ENCODE results near the gene ERICH6B.
"Not testable (repeated sequence)": the region's sequence is repeated elsewhere in the genome, so short reads cannot be mapped to it uniquely, and the experiment has no call there.

The ERICH6B gene

GRCh38 chr13:45615501-45616101, at the start of gene ERICH6B:
TSS of gene ERICH6B (minus strand) at chr13:45615739. CDS start at chr13:45597005, 18,734 bp downstream.
- Mint-ChIP-seq H3K4me3 (peak within 1 kb of the TSS; percentile 4), H3K27me3 (peaks cover 20% of the 10 kb centered on the region), H3K4me1 (peaks cover 2% of the 10 kb centered on the region), H3K9me3 (peaks cover 3% of the 10 kb centered on the region), H3K27ac (no peak within 1 kb of the TSS), H3K36me3 (no peaks in the 10 kb centered on the region)
- ATAC-seq (ENCODE audit: low read depth) (no peak), DNase-seq (ENCODE audit: low spot score in 2 of 2) (no peak)

GRCh38 chr13:45662903-45663302, 47.4 kb upstream of the ERICH6B start:
- H3K36me3 Mint-ChIP-seq; ATAC-seq (ENCODE audit: low read depth): not testable (repeated sequence)

GRCh38 chr13:45662162-45662561, 46.6 kb upstream of the ERICH6B start:
- H3K9me3 Mint-ChIP-seq = no peaks in the 10 kb centered on the region
- peaks cover 2% of the 10 kb centered on the region for H3K27me3 Mint-ChIP-seq
- no peaks in the 10 kb centered on the region for H3K36me3 Mint-ChIP-seq
- H3K4me3 Mint-ChIP-seq = no peak overlapping the region
- H3K4me1 Mint-ChIP-seq = no peaks in the 10 kb centered on the region
- no peak overlapping the region for H3K27ac Mint-ChIP-seq
- no peak for ATAC-seq (ENCODE audit: low read depth)
- no peak for DNase-seq (ENCODE audit: low spot score in 2 of 2)

More at GRCh38 chr13:45662903-45663302, 47.4 kb upstream of the ERICH6B start:
- H3K27me3 Mint-ChIP-seq; H3K27ac Mint-ChIP-seq; H3K9me3 Mint-ChIP-seq; H3K4me1 Mint-ChIP-seq; DNase-seq (ENCODE audit: low spot score in 2 of 2); H3K4me3 Mint-ChIP-seq: not testable (repeated sequence)

- H3K27me3 Mint-ChIP-seq; DNase-seq (ENCODE audit: low spot score in 2 of 2); ATAC-seq (ENCODE audit: low read depth); H3K27ac Mint-ChIP-seq; H3K4me1 Mint-ChIP-seq; H3K9me3 Mint-ChIP-seq; H3K36me3 Mint-ChIP-seq; H3K4me3 Mint-ChIP-seq: not testable (repeated sequence)
These were observed 44.9 kb upstream of the ERICH6B start for GRCh38 chr13:45660458-45660857.

GRCh38 chr13:45659536-45659935, 44.0 kb upstream of the ERICH6B start:
- ATAC-seq (ENCODE audit: low read depth) = no peak
- Mint-ChIP-seq H3K27ac (no peak overlapping the region), H3K36me3 (no peaks in the 10 kb centered on the region), H3K9me3 (peaks cover 2% of the 10 kb centered on the region), H3K4me1 (no peaks in the 10 kb centered on the region), H3K27me3 (peaks cover 2% of the 10 kb centered on the region), H3K4me3 (no peak overlapping the region)
- DNase-seq (ENCODE audit: low spot score in 2 of 2) = no peak

GRCh38 chr13:45658586-45659235, 43.2 kb upstream of the ERICH6B start:
- H3K36me3 Mint-ChIP-seq = no peaks in the 10 kb centered on the region
- peaks cover 2% of the 10 kb centered on the region for H3K9me3 Mint-ChIP-seq
- no peak for DNase-seq (ENCODE audit: low spot score in 2 of 2)
- H3K27ac Mint-ChIP-seq = no peak overlapping the region
- no peak overlapping the region for H3K4me3 Mint-ChIP-seq
- H3K27me3 Mint-ChIP-seq = peaks cover 2% of the 10 kb centered on the region
- ATAC-seq (ENCODE audit: low read depth) = no peak
- H3K4me1 Mint-ChIP-seq = no peaks in the 10 kb centered on the region

GRCh38 chr13:45654633-45655349, 39.3 kb upstream of the ERICH6B start:
- H3K36me3 Mint-ChIP-seq = no peaks in the 10 kb centered on the region
- no peak overlapping the region for H3K27ac Mint-ChIP-seq
- DNase-seq (ENCODE audit: low spot score in 2 of 2) (no peak), ATAC-seq (ENCODE audit: low read depth) (no peak)
- H3K9me3 Mint-ChIP-seq = peaks cover 2% of the 10 kb centered on the region
- peaks cover 2% of the 10 kb centered on the region for H3K27me3 Mint-ChIP-seq
- no peak overlapping the region for H3K4me3 Mint-ChIP-seq
- H3K4me1 Mint-ChIP-seq = no peaks in the 10 kb centered on the region

- not testable (repeated sequence) for ATAC-seq (ENCODE audit: low read depth); H3K9me3 Mint-ChIP-seq; H3K27ac Mint-ChIP-seq; H3K27me3 Mint-ChIP-seq; H3K4me1 Mint-ChIP-seq; DNase-seq (ENCODE audit: low spot score in 2 of 2); H3K4me3 Mint-ChIP-seq; H3K36me3 Mint-ChIP-seq
These were observed 29.7 kb upstream of the ERICH6B start for GRCh38 chr13:45645263-45645662.

- peaks cover 14% of the 10 kb centered on the region for H3K27me3 Mint-ChIP-seq
- DNase-seq (ENCODE audit: low spot score in 2 of 2); ATAC-seq (ENCODE audit: low read depth); H3K4me3 Mint-ChIP-seq; H3K9me3 Mint-ChIP-seq; H3K4me1 Mint-ChIP-seq; H3K36me3 Mint-ChIP-seq; H3K27ac Mint-ChIP-seq: not testable (repeated sequence)
These were observed 26.6 kb upstream of the ERICH6B start for GRCh38 chr13:45642159-45642558.

- H3K27ac Mint-ChIP-seq; H3K4me1 Mint-ChIP-seq; H3K36me3 Mint-ChIP-seq; H3K4me3 Mint-ChIP-seq; ATAC-seq (ENCODE audit: low read depth); DNase-seq (ENCODE audit: low spot score in 2 of 2); H3K9me3 Mint-ChIP-seq: not testable (repeated sequence)
- peaks cover 18% of the 10 kb centered on the region for H3K27me3 Mint-ChIP-seq
These were observed 19.8 kb upstream of the ERICH6B start for GRCh38 chr13:45635291-45635690.

GRCh38 chr13:45630791-45631190, 15.3 kb upstream of the ERICH6B start:
- H3K4me1 Mint-ChIP-seq = no peaks in the 10 kb centered on the region
- H3K27ac Mint-ChIP-seq = no peak overlapping the region
- DNase-seq (ENCODE audit: low spot score in 2 of 2) = no peak
- no peak for ATAC-seq (ENCODE audit: low read depth)
- no peaks in the 10 kb centered on the region for H3K9me3 Mint-ChIP-seq
- no peaks in the 10 kb centered on the region for H3K36me3 Mint-ChIP-seq
- peaks cover 9% of the 10 kb centered on the region for H3K27me3 Mint-ChIP-seq
- no peak overlapping the region for H3K4me3 Mint-ChIP-seq

- DNase-seq (ENCODE audit: low spot score in 2 of 2) (no peak), ATAC-seq (ENCODE audit: low read depth) (no peak)
- Mint-ChIP-seq H3K4me1 (no peaks in the 10 kb centered on the region), H3K9me3 (no peaks in the 10 kb centered on the region), H3K36me3 (no peaks in the 10 kb centered on the region), H3K27ac (no peak overlapping the region), H3K27me3 (peaks cover 12% of the 10 kb centered on the region), H3K4me3 (no peak overlapping the region)
These were observed 14.4 kb upstream of the ERICH6B start for GRCh38 chr13:45629940-45630339.

GRCh38 chr13:45628094-45628493, 12.6 kb upstream of the ERICH6B start:
- DNase-seq (ENCODE audit: low spot score in 2 of 2) = no peak

GRCh38 chr13:45627656-45628055, 12.1 kb upstream of the ERICH6B start:
- Mint-ChIP-seq H3K9me3 (no peaks in the 10 kb centered on the region), H3K36me3 (no peaks in the 10 kb centered on the region), H3K27ac (no peak overlapping the region), H3K27me3 (peaks cover 15% of the 10 kb centered on the region), H3K4me3 (no peak overlapping the region), H3K4me1 (no peaks in the 10 kb centered on the region)
- ATAC-seq (ENCODE audit: low read depth) (no peak), DNase-seq (ENCODE audit: low spot score in 2 of 2) (no peak)

More at GRCh38 chr13:45628094-45628493, 12.6 kb upstream of the ERICH6B start:
- H3K27me3 Mint-ChIP-seq = peaks cover 14% of the 10 kb centered on the region
- no peaks in the 10 kb centered on the region for H3K4me1 Mint-ChIP-seq
- H3K36me3 Mint-ChIP-seq = no peaks in the 10 kb centered on the region
- ATAC-seq (ENCODE audit: low read depth) = no peak
- H3K4me3 Mint-ChIP-seq = no peak overlapping the region
- H3K9me3 Mint-ChIP-seq = no peaks in the 10 kb centered on the region
- H3K27ac Mint-ChIP-seq = no peak overlapping the region
